Subcutaneous adipose tissue (tissue), 4 donors: ENCODE results near the gene GSTK1. TPM values are rescaled to one million over a fixed set of nuclear protein-coding genes. Genes with fewer than 3 reads are reported as not detected.

Source experiments
- CTCF ChIP-seq: fragments of 450-650 bp; IDR thresholded peaks from one replicate; pipeline ENCODE4 v1.5.1; 2016; ENCODE audit warnings: low read depth, mild to moderate bottlenecking, control low read depth, antibody characterized with exemption, moderate library complexity
- small RNA-seq: library from RNA; depleted of rRNA; stranded (forward); fragments of <200 nt; gene quantifications from one replicate; pipeline ENCODE3, GENCODE V24; 2016
- total RNA-seq, 4 donors: library from RNA; depleted of rRNA; stranded (reverse); fragments of >200 nt; gene quantifications; one replicate each; pipeline ENCODE4 v1.1.0, GENCODE V29; 2016

GSTK1 gene
- total RNA-seq, 4 donors from 2014 or later = 179 to 264 (median 208) TPM

- TF ChIP-seq CTCF = no peak
These were observed 41.7 kb downstream of the GSTK1 start for GRCh38 chr7:143304938-143305337.

- no peak for TF ChIP-seq CTCF
These were observed 42.3 kb downstream of the GSTK1 start for GRCh38 chr7:143305423-143306070.

DNA sequence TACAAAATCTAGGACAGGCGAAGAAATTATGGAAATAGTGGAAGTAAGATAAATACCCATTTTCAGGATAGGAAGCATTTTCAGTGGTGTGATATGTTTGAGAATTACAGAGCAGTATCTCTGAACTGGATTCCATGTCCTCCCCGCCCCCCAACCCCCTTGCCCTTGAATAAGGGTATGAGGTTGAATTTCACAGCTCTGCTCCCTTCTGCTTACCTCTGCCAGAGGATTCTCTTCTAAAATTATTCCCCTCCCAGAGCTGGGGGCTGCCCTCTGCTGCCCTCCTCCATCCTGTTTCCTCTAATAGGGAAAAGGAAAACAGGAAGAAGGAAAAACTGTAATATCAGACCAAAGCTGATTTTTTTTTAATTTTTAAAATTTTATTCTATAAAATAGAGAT lies 45.4 kb downstream of the GSTK1 start:
- TF ChIP-seq CTCF = no peak

- TF ChIP-seq CTCF = no peak
These were observed 50.9 kb downstream of the GSTK1 start for GRCh38 chr7:143314127-143314526.

DNA sequence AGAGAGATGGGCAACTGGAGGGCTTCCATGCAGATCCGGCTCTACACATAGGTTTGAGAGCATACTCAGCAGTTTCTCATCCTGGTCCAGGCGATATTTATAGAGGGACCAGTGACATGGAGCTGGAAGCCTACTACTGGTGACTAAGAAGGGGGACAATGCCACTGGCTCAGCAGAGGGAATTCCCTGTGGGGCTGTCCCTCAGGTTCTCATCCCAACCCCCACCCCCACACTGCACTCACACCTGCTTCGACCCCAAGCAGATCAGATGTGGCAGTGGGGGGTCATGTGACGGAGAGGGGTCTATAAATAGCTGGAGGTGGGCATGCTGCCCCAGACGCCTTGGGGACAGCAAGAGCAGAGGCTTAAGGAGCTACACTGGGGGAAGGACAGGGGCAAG lies 52.5 kb downstream of the GSTK1 start, which contains the start of gene CLCN1:
Gene CLCN1, plus strand, starts transcription at position 336 of the 400 bp plus-strand sequence. CDS start 102 bp downstream, outside the sequence.
- TF ChIP-seq CTCF = no peak

GRCh38 chr7:143316492-143316891 lies 53.3 kb downstream of the GSTK1 start:
- TF ChIP-seq CTCF = no peak

DNA sequence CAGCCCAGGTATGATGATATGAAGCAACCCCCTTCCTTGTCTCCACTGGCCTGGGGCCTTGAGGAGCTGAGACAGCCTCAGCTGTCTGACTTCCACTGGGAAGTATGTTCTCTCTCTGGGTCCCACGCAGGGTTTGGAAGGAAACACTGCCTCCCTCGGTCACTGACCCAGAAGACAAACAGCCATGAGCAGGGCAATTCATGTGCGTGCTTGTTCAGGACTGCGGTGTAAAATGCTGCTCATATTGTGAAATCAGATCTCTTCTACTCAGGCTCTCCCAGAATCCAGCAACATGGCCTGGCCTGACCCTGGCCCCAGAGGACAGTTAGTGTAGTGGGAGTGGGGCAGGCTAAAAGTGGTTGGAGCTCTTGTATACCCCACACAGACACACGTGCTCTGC lies 55.4 kb downstream of the GSTK1 start:
- no peak for TF ChIP-seq CTCF

Small RNA genes within 50 kb of the gene (small RNA-seq; reads per million reads assigned to genes)
- gene AC073342.3 (not detected), gene RN7SL481P (not detected), gene RN7SL535P (not detected)

Other genes with a start within 250 kb of the GSTK1 start
- not detected for gene OR9A2, start 236.3 kb upstream of the GSTK1 start, total RNA-seq
- not detected for gene OR6V1, start 211.1 kb upstream of the GSTK1 start, total RNA-seq
- gene PIP, start 131.4 kb upstream of the GSTK1 start, total RNA-seq = not detected
- gene TAS2R39, start 80.0 kb upstream of the GSTK1 start, total RNA-seq = not detected
- not detected for gene TAS2R40, start 41.4 kb upstream of the GSTK1 start, total RNA-seq
- gene TMEM139, start 21.5 kb downstream of the GSTK1 start, total RNA-seq = 10 to 100 TPM in 1 of 4 donors, under 1 TPM in 1, not detected in 2; 0.66 to 11.9 TPM
- gene CASP2, start 24.9 kb downstream of the GSTK1 start, total RNA-seq = 10 to 100 TPM; 15.6 to 25.3 (median 17.6) TPM
- under 1 TPM in 1 of 4 donors, not detected in 3; 0.38 TPM for gene CLCN1, start 52.7 kb downstream of the GSTK1 start, total RNA-seq
- 1 to 10 TPM in 1 of 4 donors, under 1 TPM in 2, not detected in 1; 0.19 to 2.4 (median 0.22) TPM for gene FAM131B, start 99.3 kb downstream of the GSTK1 start, total RNA-seq
- gene ZYX, start 117.9 kb downstream of the GSTK1 start, total RNA-seq = 10 to 100 TPM; 26.9 to 79.9 (median 56.7) TPM
- under 1 TPM in 1 of 4 donors, not detected in 3; 0.94 TPM for gene EPHA1, start 145.4 kb downstream of the GSTK1 start, total RNA-seq
- under 1 TPM in 1 of 4 donors, not detected in 3; 0.82 TPM for gene TAS2R60, start 180.0 kb downstream of the GSTK1 start, total RNA-seq
- gene TAS2R41, start 214.4 kb downstream of the GSTK1 start, total RNA-seq = not detected